Activated CD4-positive, alpha-beta T cell treated with anti-CD3 and anti-CD28 coated beads, Interleukin-2, amount 50 U/mL, for 4 hours (primary cell): ENCODE measurements around the gene MEIOSIN.

Experiments
- DNase-seq, 2 experiments: peaks; one replicate each; pipeline ENCODE4 v3.0.0-alpha.2; 2020

MEIOSIN gene

DNA sequence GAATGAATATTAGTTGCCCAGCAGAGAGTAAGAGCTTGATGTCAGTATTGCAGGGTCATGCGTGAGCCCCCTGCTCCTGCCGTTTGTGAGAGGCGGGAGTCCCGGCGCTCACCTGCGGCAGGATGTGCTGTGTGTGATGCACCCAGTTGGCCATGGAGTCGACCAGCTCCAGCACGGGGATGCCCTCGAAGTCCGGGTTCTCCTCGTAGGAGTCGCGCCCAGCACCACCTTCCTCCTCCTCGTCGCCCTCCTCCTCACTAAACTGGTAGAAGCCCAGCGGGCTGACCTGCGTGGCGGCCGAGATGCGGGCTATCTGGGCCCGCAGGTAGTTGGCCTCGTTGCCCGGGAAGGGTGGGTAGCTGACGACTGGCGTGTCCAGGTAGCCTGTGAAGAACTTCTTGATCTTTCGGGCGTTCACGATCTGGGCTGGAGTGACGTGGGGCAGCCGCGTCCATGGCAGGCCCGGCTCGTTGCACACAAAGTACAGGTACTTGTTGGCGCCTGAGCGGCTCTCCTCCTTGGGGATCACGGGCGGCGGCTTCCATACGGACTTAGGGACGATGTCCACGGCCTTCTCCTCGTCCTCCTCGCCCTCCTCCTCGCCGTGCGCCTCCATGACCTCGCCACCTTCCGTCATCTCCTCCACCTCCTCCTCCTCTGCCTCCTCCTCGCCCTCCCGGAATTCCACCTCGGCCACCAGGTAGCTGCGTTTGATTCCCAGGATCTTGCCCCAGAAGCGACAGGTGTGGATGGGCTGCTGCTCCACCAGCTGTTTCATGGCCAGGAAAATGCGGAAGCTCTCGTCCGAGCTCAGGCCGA lies 71.1 kb downstream of the MEIOSIN start:
- no peak for DNase-seq

DNA sequence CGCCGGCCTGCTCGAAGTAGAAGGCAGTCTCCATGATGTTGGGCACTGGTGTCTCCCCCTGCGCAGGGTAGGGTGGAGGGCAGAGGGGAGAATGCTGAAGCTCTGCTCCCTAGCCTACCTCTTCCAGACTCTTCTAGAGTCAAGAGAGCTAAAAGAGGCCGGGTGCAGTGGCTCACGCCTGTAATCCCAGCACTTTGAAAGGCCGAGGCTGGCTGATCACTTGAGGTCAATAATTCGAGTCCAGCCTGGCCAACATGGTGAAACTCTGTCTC lies 71.7 kb downstream of the MEIOSIN start:
- no peak for DNase-seq

DNA sequence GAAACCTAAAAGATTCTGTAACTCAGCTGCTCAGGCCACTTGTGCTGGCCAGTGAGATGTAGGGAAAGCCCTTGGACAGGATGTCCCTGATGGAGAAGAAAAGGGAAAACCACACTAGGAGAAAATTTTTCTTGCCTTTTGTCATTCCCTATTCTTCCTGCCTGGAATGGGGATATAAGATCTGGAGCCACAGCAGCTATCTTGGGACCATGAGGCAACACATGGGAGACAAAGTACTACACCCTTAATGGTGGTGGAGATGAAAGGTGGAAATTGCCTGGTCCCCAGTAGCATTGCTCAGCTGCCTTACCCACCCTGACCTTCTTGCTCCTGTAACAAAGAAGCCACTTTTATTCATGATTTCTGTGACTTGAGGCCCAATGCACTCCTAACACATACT lies 72.5 kb downstream of the MEIOSIN start:
- DNase-seq, result no peak

DNA sequence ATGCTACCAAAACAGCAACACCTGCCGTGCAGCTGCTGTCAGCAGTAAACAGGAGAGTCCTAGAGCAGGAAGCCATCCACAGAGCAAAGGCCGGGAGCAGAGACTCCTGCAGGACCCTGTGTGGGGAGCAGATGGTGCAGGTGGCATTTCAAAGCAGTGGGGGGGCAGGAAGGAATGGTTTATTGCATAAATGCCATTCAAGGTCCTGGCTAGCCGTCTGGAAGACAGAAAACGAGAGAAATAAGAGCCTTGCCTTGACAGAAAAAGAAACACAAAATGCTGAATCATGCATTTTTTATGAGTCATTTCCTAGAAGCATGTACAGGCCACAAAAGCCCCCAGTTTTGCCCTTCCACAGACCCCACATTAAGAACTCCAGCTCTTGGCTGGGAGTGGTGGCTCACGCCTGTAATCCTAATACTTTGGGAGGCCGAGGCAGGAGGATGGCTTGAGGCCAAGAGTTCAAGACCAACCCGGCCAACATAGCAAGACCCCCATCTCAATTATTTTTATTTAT lies 76.5 kb downstream of the MEIOSIN start:
- no peak for DNase-seq

DNA sequence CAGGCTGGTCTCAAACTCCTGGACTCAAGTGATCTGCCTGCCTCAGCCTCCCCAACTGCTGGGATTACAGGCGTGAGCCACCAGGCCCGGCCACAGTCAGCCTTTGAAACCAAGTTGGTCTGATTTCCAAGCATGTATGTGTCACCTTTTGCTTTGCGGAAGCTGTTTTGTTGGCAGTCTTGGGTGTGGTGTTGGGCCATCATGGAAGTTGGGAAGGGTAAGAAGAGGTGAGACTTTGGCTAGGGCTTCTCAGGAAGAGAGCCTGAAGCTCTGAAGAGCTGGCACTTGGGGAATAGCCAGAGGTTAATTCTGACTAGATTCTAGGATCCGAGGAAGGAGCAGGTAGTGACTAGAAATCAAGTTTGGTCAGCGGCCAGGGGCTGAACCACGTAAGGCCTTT lies 79.1 kb downstream of the MEIOSIN start:
- DNase-seq, result no peak
